Posterior vena cava (tissue), 2 donors: ENCODE measurements around the gene ZNF587. TPM values are rescaled to one million over a fixed set of nuclear protein-coding genes. Genes with fewer than 3 reads are reported as not detected.
"Not testable (repeated sequence)": the region's sequence is repeated elsewhere in the genome, so short reads cannot be mapped to it uniquely, and the experiment has no call there.

Source experiments
- DNase-seq: peaks from one replicate; pipeline ENCODE4 v3.0.0-alpha.2; 2020; ENCODE audit warnings: low spot score
- intact Hi-C, 2 donors: fragments of 100-400 bp; cut with DNase I; formaldehyde crosslinking; loops; one replicate each; pipeline versions ENCODE4 v1.14.1 to v1.14.2; 2022 to 2023
- total RNA-seq, 2 donors: library from RNA; stranded (reverse); fragmentation: NEBNext Ultra II Directional; extraction: Animal tissue kit (Norgen Biotek cat#: 25700); gene quantifications; one replicate each; pipeline ENCODE4 v1.2.1, GENCODE V29; 2021
- donor health status: DM: yes; HTN: yes; CAD: no.
- donor health status: DM: yes; HTN: yes; CAD: no.

Gene ZNF587
- total RNA-seq, 2 donors from 2014 or later: 18.3 to 22.2 TPM

DNA sequence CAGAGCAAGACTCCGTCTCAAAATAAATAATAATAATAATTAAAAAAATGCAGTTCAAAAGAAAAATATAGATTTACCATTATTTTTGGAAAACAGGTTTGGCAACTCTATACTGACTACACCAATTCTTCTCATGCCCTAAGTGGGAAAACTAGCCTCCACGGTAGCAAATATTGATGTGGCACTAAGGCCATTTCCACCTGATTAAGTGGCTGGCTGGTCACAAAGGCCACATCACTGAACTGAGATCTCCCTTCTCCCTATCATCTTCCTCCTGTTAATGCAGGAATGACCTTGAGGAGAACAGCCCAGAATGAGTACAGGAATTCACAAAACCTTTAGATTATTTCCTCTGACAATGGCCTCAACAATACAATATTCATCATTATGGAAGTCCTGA is 20.6 kb downstream of the ZNF587 start:
- DNase-seq: no peak
- intact Hi-C loops: no loop called here

DNA sequence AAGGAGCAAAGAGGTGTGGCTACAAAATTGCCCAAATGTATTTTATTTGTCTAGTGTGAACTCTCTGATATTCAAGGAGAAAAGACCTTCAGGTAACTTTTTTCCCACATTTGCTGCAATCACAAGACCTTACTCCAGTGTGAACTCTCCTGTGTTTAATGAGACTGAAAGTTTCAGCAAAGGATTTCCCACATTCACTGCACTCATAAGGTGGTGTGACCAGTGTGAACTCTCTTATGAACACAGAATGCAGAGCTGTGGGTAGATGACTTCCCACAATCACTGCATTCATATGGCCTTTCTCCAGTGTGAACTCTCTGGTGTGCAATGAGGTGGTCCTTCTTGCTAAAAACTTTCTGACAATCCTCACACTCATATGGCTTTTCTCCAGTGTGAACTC is 22.8 kb downstream of the ZNF587 start:
- DNase-seq: no peak
- intact Hi-C loops: no loop called here

DNA sequence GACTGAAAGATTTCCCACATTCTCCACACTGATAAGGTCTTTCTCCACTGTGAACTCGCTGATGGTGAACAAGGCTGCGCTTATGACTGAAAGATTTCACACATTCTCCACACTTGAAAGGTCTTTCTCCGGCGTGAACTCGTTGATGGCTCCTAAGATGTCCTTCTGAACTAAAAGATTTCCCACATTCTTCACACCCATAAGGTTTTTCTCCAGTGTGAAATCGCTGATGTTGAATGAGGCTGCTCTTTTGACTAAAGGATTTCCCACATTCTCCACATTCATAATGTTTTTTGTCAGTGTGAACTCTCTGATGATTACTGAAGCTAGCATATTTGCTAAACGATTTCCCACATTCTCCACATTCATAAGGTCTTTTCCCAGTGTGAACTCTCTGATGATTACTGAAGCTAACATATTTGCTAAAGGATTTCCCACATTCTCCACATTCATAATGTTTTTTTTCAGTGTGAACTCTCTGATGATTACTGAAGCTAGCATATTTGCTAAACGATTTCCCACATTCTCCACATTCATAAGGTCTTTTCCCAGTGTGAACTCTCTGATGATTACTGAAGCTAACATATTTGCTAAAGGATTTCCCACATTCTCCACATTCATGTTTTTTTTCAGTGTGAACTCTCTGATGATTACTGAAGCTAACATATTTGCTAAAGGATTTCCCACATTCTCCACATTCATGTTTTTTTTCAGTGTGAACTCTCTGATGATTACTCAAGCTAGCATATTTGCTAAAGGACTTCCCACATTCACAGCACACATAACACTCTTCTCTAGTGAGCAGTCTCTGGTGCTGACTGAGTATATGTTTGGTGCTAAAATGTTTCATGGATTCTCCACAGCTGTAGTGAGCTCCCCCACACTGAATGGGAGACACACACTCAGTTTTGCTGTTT is 24.5 kb downstream of the ZNF587 start:
- DNase-seq, intact Hi-C loops: not testable (repeated sequence)

DNA sequence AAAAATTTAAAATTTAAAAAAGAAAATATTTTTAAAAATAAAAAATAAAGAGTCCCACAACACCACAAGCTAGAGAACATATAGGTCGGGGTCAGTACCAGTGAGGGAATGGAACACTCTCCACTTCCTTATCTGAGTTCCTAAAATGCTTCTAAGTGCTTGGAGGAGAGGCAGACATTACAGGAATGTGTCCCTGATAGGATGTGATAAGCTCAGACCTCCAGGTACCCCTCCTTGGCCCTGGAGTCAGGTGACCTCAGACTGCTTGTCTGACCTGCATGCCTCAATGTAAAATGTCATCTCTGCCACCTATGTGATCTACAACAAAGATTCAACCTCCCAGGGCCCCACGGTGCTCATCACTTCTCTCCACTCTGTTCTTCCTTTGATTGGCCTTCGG is 36.4 kb downstream of the ZNF587 start:
- no peak for DNase-seq
- intact Hi-C loops: loop anchor here in 1 of 2 donors (5.0 kb wide), 1 partner anchor 1469 kb away; no protein-coding TSS in a partner anchor

DNA sequence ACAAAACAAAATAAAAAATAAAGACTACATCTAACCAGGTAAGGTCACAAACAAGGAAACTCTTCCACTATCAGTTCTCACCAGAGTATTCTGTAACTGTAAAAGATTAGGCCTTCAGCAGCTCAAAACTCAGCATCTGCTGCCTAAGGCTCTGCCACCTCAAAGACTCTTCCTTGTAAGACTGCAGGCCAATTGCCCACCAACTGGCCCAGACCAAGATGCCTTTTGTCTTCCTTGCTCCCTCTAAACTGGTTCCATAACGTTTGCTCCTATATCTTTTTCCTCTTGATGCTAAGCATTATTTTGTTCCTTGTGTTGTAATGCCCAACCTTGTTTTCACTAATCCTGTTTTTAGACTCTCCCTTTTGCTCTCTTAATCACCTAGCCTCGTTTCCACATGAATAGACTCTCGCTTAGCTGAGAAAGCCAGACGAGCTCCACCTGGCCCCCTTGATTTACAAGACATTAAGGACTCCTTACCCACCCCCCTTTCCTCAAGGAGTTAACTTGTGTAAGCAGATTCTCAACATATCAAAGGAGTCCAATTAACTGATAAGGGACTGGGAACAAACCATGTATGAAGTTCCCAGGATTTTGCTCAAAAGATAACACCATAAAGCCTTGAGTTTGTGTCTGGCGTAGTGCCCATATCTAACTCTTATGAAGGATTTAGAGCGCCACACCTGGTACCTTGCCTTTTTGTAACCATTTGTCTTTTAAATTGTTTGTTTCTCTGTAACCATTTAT is 37.7 kb downstream of the ZNF587 start:
- intact Hi-C loops: loop anchor here in 1 of 2 donors (5.0 kb wide), 1 partner anchor 1470 kb away; no protein-coding TSS in a partner anchor
- no peak for DNase-seq

DNA sequence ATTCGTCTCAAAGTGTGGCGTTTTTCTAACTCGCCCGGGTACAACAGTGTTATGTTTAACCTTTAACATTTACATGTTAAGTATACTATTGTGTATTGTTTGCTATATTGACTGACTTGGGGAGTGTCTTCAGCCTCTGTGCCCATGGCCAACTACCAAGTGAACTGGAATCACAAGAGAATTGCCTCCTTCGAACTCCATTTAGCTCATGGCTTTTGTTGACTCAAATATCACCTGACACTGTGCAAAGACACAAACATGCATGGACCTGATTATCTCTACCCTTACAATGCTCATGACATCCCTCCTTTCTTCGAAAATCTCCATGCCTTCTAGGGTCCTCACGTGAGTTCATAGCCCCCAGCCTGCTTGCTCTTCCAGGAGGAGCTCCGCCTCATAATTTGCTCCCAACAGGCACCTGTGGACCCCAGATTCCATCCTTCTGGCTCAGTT is 38.5 kb downstream of the ZNF587 start:
- no peak for DNase-seq
- intact Hi-C loops: loop anchor here in 1 of 2 donors (5.0 kb wide), 1 partner anchor 1471 kb away; no protein-coding TSS in a partner anchor

DNA sequence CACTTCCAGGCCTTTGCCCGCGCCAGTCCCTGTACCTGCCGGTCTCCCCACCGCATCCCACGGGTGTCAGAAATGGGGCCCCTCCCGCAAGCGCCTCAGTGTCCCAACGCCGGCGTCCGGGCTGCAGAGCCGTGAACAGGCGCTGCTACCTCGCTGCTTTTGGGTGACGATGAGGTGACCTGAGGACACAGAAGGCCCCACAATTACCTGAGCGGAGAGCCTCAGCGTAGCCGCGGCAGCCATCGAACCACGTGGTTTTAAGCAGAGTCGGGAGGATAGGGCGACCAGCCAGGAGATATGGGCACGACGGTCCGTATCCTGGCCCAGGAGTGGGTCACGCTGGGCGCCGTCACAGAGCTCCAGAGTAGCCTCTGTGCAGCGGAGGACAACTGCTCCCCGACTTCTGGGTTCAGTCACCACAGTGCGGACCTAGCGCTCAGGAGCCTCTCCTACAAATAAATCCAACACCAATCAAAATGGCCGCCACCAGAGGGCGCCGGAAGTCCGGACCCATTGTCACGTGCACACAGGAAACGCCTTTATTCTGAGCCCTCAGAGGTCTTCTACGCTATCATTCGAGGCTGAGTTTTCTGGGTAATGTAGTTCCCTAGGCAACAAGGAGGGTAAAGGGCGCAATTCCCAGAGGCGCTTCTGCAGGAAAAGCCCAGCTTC is 39.0 kb downstream of the ZNF587 start, which contains the start of gene ZNF814:
Gene ZNF814, minus strand, starts transcription at position 478 of the 672 bp plus-strand sequence. Its CDS starts 235 bp downstream, at position 243.
- peak; percentile 92 for DNase-seq
- intact Hi-C loops: loop anchor here in 1 of 2 donors (5.0 kb wide), 1 partner anchor 1471 kb away; no protein-coding TSS in a partner anchor

DNA sequence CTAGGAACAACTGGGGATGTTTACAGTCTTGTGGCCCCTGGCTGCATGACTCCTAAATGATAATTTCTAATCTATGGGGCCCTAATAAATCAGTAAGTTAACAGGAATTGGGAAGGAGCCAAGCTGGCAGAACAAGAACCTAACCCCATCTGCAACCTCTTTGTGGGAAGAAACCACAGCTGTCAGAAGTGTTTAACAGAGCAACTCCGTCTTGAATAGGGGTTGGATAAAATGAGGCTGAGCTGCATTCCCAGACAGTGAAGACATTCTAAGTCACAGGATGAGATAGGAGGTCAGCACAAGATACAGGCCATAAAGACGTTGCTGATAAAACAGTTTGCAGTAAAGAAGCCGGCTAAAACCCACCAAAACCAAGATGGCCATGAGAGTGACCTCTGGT is 41.0 kb downstream of the ZNF587 start:
- intact Hi-C loops, DNase-seq: not testable (repeated sequence)

DNA sequence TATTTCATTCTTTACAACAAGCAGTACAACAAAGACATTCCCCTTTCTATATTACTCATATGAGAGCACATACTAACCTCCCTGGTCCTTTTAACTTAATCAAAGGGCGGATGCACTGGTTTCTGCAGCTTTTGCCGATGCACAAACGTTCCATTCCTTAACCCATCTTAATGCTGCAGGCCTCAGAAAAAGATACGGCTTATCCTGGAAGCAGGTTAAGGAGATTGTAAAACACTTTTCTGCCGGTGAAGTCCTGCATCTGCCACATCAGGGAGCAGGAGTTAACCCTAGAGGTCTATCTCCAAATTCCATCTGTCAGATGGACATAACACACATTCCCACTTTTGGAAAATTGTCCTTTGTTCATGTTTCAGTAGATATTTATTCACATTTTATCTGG is 50.7 kb downstream of the ZNF587 start:
- no peak for DNase-seq
- intact Hi-C loops: no loop called here

DNA sequence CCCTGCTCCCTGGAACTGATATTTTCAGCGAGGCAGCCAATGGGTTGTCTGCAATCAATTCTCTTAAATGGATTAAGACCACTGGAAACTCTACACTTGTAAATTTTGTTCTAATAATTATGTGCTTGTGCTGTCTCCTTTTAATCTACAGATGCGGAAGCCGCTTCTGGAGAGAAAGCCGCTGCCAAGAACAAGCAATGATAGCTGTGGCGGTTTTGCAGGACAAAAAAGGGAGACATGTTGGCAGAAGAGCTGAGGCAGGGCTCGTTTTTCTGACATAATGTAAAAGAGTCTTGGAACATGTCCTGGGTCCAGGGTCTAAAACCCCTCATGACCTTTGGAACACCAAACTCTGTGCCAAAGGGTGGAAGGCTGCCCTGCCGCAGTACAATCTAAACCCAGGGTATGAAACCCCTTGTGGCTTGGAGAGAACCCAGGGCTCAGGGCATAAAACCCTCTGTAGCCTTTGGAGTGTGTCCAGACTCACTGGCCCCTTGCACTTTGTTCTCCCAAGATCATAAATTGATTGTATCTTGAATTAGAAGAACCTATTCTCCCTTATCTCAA is 54.0 kb downstream of the ZNF587 start:
- intact Hi-C loops: no loop called here
- DNase-seq: no peak

DNA sequence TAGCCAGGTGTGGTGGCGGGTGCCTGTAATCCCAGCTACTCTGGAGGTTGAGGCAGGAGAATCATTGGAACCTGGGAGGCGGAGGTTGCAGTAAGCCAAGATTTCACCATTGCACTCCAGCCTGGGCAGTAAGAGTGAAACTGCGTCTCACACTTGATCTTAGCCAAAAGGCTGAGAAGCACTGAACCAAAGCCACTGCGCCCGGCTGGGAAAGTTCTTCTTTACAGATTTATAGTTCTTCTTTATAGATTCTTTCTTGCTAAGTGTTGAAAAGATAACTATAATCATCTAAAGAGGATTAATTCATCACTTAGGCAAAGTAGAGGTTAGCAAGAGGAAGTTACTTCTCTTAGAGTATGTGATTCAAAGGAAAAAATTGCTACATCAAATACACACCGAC is 55.6 kb downstream of the ZNF587 start:
- DNase-seq: no peak
- intact Hi-C loops: no loop called here

DNA sequence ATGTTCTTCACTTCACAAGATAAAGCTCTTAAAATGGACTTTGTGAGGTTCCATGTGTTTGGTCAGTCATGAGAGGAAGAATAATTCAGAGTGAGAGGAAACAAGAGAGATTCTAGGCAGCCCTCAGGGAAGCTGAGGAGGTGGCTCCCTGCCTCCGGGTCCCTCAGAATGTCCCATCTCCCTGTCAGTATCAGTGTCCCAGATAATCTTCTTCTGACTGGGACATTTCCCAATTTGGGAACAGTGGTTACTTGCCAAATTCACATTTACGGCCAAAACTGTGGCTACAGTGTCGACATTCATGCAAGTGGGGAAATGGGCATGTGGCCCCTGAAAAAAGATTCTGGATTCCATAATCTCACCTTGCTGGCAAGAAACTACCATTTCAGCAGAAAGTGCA is 57.7 kb downstream of the ZNF587 start:
- intact Hi-C loops: no loop called here
- no peak for DNase-seq

DNA sequence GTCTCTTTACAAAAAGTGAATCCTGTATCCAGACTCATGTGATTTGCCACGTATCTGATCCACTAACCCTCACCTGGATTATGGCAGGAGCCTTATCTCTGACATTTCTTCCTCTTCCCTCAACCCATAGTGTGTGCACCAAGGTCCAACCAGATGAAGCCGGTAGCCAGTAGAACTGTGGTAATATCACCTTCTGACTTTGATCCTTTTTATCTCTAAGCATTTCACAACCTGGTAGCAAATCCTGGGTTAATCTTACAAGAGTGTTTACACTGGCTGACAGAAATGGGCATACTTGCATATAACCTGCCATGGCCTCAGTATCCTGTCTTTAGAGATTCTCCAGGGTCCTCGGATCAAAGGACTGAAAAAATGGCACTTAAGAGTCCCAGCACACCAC is 64.9 kb downstream of the ZNF587 start:
- DNase-seq: no peak
- intact Hi-C loops: no loop called here

Other genes starting within 250 kb of the ZNF587 start
- gene ZNF530, start 250.0 kb upstream of the ZNF587 start, total RNA-seq: 1 to 10 TPM; 1.6 to 2.4 TPM
- 10 to 100 TPM; 14.9 to 18.0 TPM for gene ZNF134, start 235.6 kb upstream of the ZNF587 start, total RNA-seq
- 1 to 10 TPM; 6.9 to 8.0 TPM for gene ZNF211, start 216.7 kb upstream of the ZNF587 start, total RNA-seq
- under 1 TPM in 1 of 2 donors, not detected in 1; 0.10 TPM for gene ZSCAN4, start 180.9 kb upstream of the ZNF587 start, total RNA-seq
- gene ZNF551, start 167.9 kb upstream of the ZNF587 start, total RNA-seq: 1 to 10 TPM; 4.8 to 7.7 TPM
- 1 to 10 TPM; 3.7 to 5.9 TPM for gene ZNF154, start 140.7 kb upstream of the ZNF587 start, total RNA-seq
- gene ZNF671, start 122.2 kb upstream of the ZNF587 start, total RNA-seq: 1 to 10 TPM; 5.5 to 6.5 TPM
- 10 to 100 TPM in 1 of 2 donors, 1 to 10 TPM in 1; 9.4 to 11.1 TPM for gene ZNF776, start 103.0 kb upstream of the ZNF587 start, total RNA-seq
- 10 to 100 TPM in 1 of 2 donors, 1 to 10 TPM in 1; 9.8 to 15.1 TPM for gene ZNF586, start 80.2 kb upstream of the ZNF587 start, total RNA-seq
- 1 to 10 TPM; 6.0 to 7.9 TPM for gene ZNF552, start 34.9 kb upstream of the ZNF587 start, total RNA-seq
- gene ZNF587B, start 19.6 kb upstream of the ZNF587 start, total RNA-seq: 10 to 100 TPM; 11.8 to 13.0 TPM
- 10 to 100 TPM; 10.7 to 13.3 TPM for gene ZNF814, start 39.2 kb downstream of the ZNF587 start, total RNA-seq
- 10 to 100 TPM; 12.6 to 13.5 TPM for gene ZNF417, start 66.7 kb downstream of the ZNF587 start, total RNA-seq
- gene ZNF418, start 85.5 kb downstream of the ZNF587 start, total RNA-seq: 1 to 10 TPM; 5.6 to 6.5 TPM
- 1 to 10 TPM; 6.6 to 6.8 TPM for gene ZNF256, start 97.8 kb downstream of the ZNF587 start, total RNA-seq
- gene C19orf18, start 124.7 kb downstream of the ZNF587 start, total RNA-seq: 1 to 10 TPM in 1 of 2 donors, under 1 TPM in 1; 0.74 to 1.0 TPM
- gene ZNF606, start 153.0 kb downstream of the ZNF587 start, total RNA-seq: 10 to 100 TPM in 1 of 2 donors, 1 to 10 TPM in 1; 9.0 to 10.1 TPM
- not detected for gene ZSCAN1, start 184.2 kb downstream of the ZNF587 start, total RNA-seq
- gene ZNF135, start 209.4 kb downstream of the ZNF587 start, total RNA-seq: 1 to 10 TPM; 4.1 to 5.5 TPM
- 10 to 100 TPM; 45.3 to 62.3 TPM for gene ZSCAN18, start 248.4 kb downstream of the ZNF587 start, total RNA-seq